AG04449 (cell line): ENCODE results near the gene TMEM17.

ENCODE experiments used
- CTCF ChIA-PET: fragments of 350-600 bp; formaldehyde crosslinking; extraction: SDS; loops from one replicate; lab custom pipeline; 2021; ENCODE audit warnings: antibody characterized with exemption; lab: Yijun Ruan, JAX
- POLR2A ChIA-PET: fragments of 400-600, 350-600 bp; formaldehyde crosslinking; extraction: SDS; loops from one replicate; lab custom pipeline; 2020; ENCODE audit warnings: antibody characterized with exemption, inconsistent platforms; lab: Yijun Ruan, JAX
- DNase-seq: peaks from one replicate; pipeline ENCODE4 v3.0.0-alpha.2; 2010; ENCODE audit warnings: low read depth, low spot score
- H3K4me3 ChIP-seq: 2 replicates; pipeline ENCODE4 v1.5.1; 2011; ENCODE audit warnings: low read depth, mild to moderate bottlenecking, control low read depth, low read length
- TF ChIP-seq, protein P1 (sequence below): IDR thresholded peaks from one replicate; pipeline ENCODE4 v1.5.1; 2011; ENCODE audit warnings: mild to moderate bottlenecking, moderate library complexity, low read length, control low read depth, inconsistent platforms; ENCODE audit not compliant: insufficient read depth; ENCODE audit errors: missing control alignments

Gene TMEM17

DNA sequence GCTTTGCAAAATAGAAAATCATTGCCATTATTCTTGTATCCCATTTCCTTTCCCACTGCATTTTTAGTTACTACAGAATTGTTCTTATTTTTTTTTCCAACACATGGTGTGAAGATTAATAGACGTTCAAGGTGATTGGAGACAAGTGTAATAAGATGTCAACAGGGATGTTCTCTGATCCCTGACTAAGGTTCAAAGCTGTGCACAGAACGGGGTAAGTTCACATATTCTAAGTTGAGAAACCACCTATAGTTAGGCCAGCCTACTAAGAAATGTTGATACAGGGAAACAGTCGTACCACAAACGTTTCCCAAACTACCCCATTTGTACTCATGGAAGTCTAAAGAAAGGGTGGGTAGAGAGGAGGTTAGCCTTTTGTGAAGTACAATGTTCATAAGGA, 6.4 kb upstream of the TMEM17 start:
- POLR2A ChIA-PET, result no interaction called here
- CTCF ChIA-PET, result interaction anchor here (2.1 kb wide), 1 partner anchor 56 kb away, joined by 5 read pairs; no protein-coding TSS in a partner anchor

DNA sequence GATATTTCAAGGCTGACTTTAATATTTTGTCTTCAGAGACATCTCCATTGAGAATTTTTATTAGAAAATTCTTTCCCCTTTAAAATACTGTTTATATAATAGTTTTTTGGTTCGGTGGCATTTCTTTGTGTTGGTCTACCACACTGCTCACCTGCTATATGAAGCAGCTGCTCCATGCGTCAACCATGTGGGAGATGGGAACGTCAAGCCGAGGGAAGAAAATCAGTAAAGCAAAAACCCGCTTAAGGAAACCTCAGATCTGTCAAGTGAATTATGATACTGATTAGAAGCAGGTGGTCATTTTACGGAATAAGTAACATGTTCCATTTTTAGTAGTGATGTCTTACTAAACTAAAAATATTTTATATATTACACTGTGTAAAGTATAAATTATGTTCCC, 5.6 kb upstream of the TMEM17 start:
- no peak overlapping the region for H3K4me3 ChIP-seq
- POLR2A ChIA-PET, result no interaction called here
- DNase-seq, result no peak
- CTCF ChIA-PET, result interaction anchor here (2.1 kb wide), 1 partner anchor 55 kb away, joined by 5 read pairs; no protein-coding TSS in a partner anchor
- TF ChIP-seq, protein P1, sequence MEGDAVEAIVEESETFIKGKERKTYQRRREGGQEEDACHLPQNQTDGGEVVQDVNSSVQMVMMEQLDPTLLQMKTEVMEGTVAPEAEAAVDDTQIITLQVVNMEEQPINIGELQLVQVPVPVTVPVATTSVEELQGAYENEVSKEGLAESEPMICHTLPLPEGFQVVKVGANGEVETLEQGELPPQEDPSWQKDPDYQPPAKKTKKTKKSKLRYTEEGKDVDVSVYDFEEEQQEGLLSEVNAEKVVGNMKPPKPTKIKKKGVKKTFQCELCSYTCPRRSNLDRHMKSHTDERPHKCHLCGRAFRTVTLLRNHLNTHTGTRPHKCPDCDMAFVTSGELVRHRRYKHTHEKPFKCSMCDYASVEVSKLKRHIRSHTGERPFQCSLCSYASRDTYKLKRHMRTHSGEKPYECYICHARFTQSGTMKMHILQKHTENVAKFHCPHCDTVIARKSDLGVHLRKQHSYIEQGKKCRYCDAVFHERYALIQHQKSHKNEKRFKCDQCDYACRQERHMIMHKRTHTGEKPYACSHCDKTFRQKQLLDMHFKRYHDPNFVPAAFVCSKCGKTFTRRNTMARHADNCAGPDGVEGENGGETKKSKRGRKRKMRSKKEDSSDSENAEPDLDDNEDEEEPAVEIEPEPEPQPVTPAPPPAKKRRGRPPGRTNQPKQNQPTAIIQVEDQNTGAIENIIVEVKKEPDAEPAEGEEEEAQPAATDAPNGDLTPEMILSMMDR, result no peak

More for the DNA sequence above, 6.4 kb upstream of the TMEM17 start:
- TF ChIP-seq, protein P1, result no peak
- DNase-seq, result no peak
- no peak overlapping the region for H3K4me3 ChIP-seq

DNA sequence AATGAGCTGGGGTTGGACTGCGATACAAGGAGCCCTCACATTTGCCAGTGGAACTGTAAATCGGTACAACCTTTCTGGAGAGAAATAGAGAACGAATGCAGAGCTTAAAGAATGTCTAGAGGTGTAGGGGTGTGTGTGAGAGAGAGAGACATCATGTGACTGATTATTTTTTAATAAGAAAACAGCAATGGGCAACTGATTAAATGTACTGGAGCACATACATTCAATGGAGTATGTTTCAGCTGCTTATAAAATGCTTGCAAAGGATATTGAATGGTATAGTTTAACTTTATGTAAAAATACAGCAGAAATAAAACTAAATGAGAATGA, 391 bp upstream of the TMEM17 start:
- ChIA-PET CTCF (interaction anchor here (0.9 to 1.2 kb wide), 3 partner anchors 20 to 269 kb away, joined by 3 to 6 read pairs (median 4); no protein-coding TSS in a partner anchor), POLR2A (interaction anchor here (0.9 to 1.6 kb wide), 4 partner anchors 44 to 156 kb away, joined by 4 to 7 read pairs (median 4); no protein-coding TSS in a partner anchor)
- no peak for DNase-seq
- TF ChIP-seq, protein P1, result no peak
- peak overlapping the region; percentile 72 for H3K4me3 ChIP-seq

DNA sequence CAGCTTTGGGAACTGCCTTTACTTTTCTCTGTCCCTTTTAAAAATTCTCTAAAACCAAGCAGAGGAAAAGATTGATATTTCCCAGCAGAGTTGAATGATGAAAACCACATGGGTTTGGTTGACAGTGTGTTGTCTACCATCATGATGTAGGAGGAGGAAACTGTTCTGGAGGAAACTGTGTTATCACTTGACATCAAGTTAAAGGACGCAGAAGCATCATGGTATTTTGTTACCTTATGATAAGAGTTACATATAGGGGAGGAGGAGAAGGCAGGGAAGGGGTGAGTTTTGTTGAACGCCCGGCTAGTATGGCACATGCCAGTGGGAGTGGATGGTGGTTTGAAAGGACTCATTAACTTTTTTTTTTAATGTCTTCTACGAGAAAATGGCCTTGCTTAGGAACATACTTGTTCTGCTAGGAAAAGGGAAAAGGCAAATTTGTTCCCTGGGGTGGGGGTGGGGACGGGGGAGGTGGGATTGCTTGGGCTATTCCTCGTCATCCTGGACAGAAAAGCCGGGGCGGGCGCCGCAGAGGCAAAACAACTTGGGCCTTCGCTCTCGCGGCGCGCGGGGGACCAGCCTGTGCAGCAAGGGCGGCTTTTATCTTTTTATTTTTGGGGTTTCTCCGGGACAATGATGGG, 766 bp downstream of the TMEM17 start:
- no peak for DNase-seq
- TF ChIP-seq, protein P1, result no peak
- ChIA-PET POLR2A (interaction anchor here (1.1 to 1.6 kb wide), 4 partner anchors 45 to 168 kb away, joined by 4 to 7 read pairs (median 4); no protein-coding TSS in a partner anchor), CTCF (interaction anchor here (0.9 to 1.9 kb wide), 5 partner anchors 9 to 270 kb away, joined by 3 to 8 read pairs (median 4); no protein-coding TSS in a partner anchor)
- H3K4me3 ChIP-seq, result peak overlapping the region; percentile 72

DNA sequence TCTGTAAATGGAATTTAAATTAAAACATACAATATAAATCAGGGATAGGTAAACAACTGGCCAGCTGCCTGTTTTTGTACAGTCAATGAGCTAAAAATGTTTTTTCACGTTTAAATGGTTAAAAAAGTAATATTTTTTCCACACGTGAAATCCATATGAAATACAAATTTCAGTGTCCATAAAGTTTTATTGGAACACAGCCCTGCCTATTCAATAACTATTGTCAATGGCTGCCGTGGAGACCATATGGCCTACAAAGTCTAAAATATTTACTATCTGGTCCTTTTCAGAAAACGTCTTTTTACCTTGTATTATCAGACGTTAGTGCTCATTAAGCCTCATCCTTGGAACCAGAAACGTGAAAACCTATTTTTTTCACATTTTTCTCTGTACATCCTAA, 1.3 kb downstream of the TMEM17 start:
- POLR2A ChIA-PET, result no interaction called here
- CTCF ChIA-PET, result interaction anchor here (1.2 to 1.9 kb wide), 2 partner anchors 42 to 48 kb away, joined by 3 to 8 read pairs; no protein-coding TSS in a partner anchor
- no peak overlapping the region for H3K4me3 ChIP-seq
- TF ChIP-seq, protein P1, result no peak
- no peak for DNase-seq

DNA sequence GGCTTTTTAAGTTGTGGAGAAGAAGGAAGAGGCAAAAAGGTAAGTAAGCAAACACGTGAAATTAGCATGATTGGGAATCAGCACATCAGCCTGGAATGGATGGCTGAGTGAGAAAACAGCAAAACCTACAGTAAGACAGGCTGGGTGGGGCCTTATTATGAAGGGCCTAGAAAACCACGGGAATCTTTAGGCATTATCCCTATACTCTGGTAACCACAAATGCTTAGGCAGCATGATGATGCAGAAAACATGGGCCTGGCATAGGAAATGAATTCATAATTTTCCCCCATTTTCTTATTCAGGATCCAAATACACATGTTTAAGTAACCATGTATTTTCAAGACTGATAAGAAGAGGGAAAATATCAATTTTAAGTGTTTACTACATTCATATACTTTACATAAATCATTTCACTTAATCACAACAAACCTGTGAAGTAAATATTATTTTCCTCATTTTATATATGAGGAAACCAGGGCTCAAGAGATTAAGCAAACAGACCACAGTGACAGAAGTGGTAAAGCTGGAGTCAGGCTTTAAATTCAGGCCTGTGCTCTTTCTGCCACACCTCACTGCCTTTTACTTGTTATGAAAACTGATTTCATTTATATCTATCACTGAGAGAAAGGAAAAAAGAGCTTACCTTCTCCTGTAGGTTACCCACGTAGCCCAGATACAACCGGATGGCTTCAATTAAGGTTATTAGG, 4.0 kb downstream of the TMEM17 start:
- ChIA-PET POLR2A (no interaction called here), CTCF (interaction anchor here (1.2 kb wide), 1 partner anchor 12 kb away, joined by 3 read pairs; no protein-coding TSS in a partner anchor)
- no peak overlapping the region for H3K4me3 ChIP-seq
- TF ChIP-seq, protein P1, result no peak
- DNase-seq, result no peak
